Measurements from ENCODE around the gene PLA2G12B. TPM values are rescaled to one million over a fixed set of nuclear protein-coding genes. Genes with fewer than 3 reads are reported as not detected.
"Not testable (repeated sequence)": the region's sequence is repeated elsewhere in the genome, so short reads cannot be mapped to it uniquely, and the experiment has no call there.

Gene PLA2G12B
- total RNA-seq, 1 donor from 2014 or later: not detected

GRCh38 chr10:72906446-72906845, 48.2 kb downstream of the PLA2G12B start:
- Histone ChIP-seq H3K36me3 (no peaks in the 10 kb centered on the region), H3K9me3 (no peaks in the 10 kb centered on the region), H3K4me3 (no peak overlapping the region), H3K27ac (no peak overlapping the region), H3K4me1 (no peaks in the 10 kb centered on the region), H3K27me3 (no peaks in the 10 kb centered on the region)
- no peak for TF ChIP-seq CTCF (IDR thresholded peaks at IDR 0.05)
- intact Hi-C loops (cut with DNase I): no loop called here
- DNase-seq (ENCODE audit: low spot score in 2 of 2): no peak

- intact Hi-C loops (cut with DNase I): no loop called here
- no peaks in the 10 kb centered on the region for H3K9me3 ChIP-seq
- no peak for DNase-seq (ENCODE audit: low spot score in 2 of 2)
- no peak for TF ChIP-seq CTCF (IDR thresholded peaks at IDR 0.05)
- H3K27me3 ChIP-seq: no peaks in the 10 kb centered on the region
- H3K36me3 ChIP-seq: no peaks in the 10 kb centered on the region
- H3K27ac ChIP-seq: no peak overlapping the region
- no peak overlapping the region for H3K4me3 ChIP-seq
- H3K4me1 ChIP-seq: no peaks in the 10 kb centered on the region
Observed at GRCh38 chr10:72904806-72905205, 49.8 kb downstream of the PLA2G12B start.

GRCh38 chr10:72903941-72904446, 50.6 kb downstream of the PLA2G12B start:
- H3K4me1 ChIP-seq; H3K27me3 ChIP-seq; H3K4me3 ChIP-seq; H3K27ac ChIP-seq; H3K36me3 ChIP-seq; H3K9me3 ChIP-seq; intact Hi-C loops (cut with DNase I); DNase-seq (ENCODE audit: low spot score in 2 of 2): not testable (repeated sequence)

GRCh38 chr10:72899545-72899944, 55.1 kb downstream of the PLA2G12B start:
- TF ChIP-seq CTCF (IDR thresholded peaks at IDR 0.05): no peak
- H3K4me3 ChIP-seq: no peak overlapping the region
- no peaks in the 10 kb centered on the region for H3K9me3 ChIP-seq
- intact Hi-C loops (cut with DNase I): no loop called here
- H3K27ac ChIP-seq: no peak overlapping the region
- no peaks in the 10 kb centered on the region for H3K4me1 ChIP-seq
- H3K36me3 ChIP-seq: no peaks in the 10 kb centered on the region
- no peak for DNase-seq (ENCODE audit: low spot score in 2 of 2)
- no peaks in the 10 kb centered on the region for H3K27me3 ChIP-seq

- intact Hi-C loops (cut with DNase I): no loop called here
- Histone ChIP-seq H3K4me1 (no peaks in the 10 kb centered on the region), H3K27ac (no peak overlapping the region), H3K36me3 (no peaks in the 10 kb centered on the region), H3K9me3 (no peaks in the 10 kb centered on the region), H3K27me3 (no peaks in the 10 kb centered on the region), H3K4me3 (no peak overlapping the region)
- TF ChIP-seq CTCF (IDR thresholded peaks at IDR 0.05): no peak
- DNase-seq (ENCODE audit: low spot score in 2 of 2): no peak
Observed at GRCh38 chr10:72898616-72899015, 56.0 kb downstream of the PLA2G12B start.

- no peak overlapping the region for H3K4me3 ChIP-seq
- no peak overlapping the region for H3K27ac ChIP-seq
- no peak for DNase-seq (ENCODE audit: low spot score in 2 of 2)
- TF ChIP-seq CTCF (IDR thresholded peaks at IDR 0.05): no peak
- no peaks in the 10 kb centered on the region for H3K4me1 ChIP-seq
- intact Hi-C loops (cut with DNase I): no loop called here
- no peaks in the 10 kb centered on the region for H3K36me3 ChIP-seq
- H3K27me3 ChIP-seq: no peaks in the 10 kb centered on the region
- no peaks in the 10 kb centered on the region for H3K9me3 ChIP-seq
Observed at GRCh38 chr10:72895236-72895850, 59.3 kb downstream of the PLA2G12B start.

All from ascending aorta (tissue), 2 donors.